HepG2 (cell line): ENCODE data around the gene ATRX. TPM values are rescaled to one million over a fixed set of nuclear protein-coding genes. Genes with fewer than 3 reads are reported as not detected.
A peak's percentile ranks its signal among the peaks of the same experiment; 100 is the strongest.

Source experiments
- ATAC-seq: fragments of 200-7000 bp; cut with Tn5 transposase; 3 replicates; pipeline ENCODE4 v1.9.1; 2020; ENCODE audit warnings: mild to moderate bottlenecking, moderate library complexity
- BruUV-seq: library from RNA; stranded (reverse); fragments of 400-500 nt; replicated peaks from 2 replicates; lab custom pipeline; 2021; lab: Mats Ljungman, UMichigan
- CTCF ChIA-PET: fragments of 300-600 bp; formaldehyde crosslinking; extraction: SDS; loops from one replicate; lab custom pipeline; 2021; ENCODE audit warnings: low total read pairs, inconsistent platforms, low intra/inter-chr PET ratio; lab: Yijun Ruan, JAX
- POLR2A ChIA-PET: fragments of 350-600 bp; sonication (Branson Sonifier 250); formaldehyde crosslinking; loops from one replicate; lab custom pipeline; 2020; ENCODE audit warnings: antibody characterized with exemption, inconsistent platforms; lab: Yijun Ruan, JAX
- DNase-seq: peaks from one replicate; pipeline ENCODE4 v3.0.0-alpha.2; 2015; ENCODE audit warnings: low spot score
- FAIRE-seq: peaks from 3 replicates; lab custom pipeline; 2011; peaks lifted over from hg19 to GRCh38; lab: Jason Lieb, UNC
- H2AFZ ChIP-seq: one replicate; pipeline ENCODE4 v1.6.1; 2011; ENCODE audit warnings: low read length, inconsistent platforms
- H3K27ac ChIP-seq: fragments of 300-600 bp; 3 replicates; pipeline ENCODE4 v1.8.0; 2011; ENCODE audit warnings: mixed run types, mild to moderate bottlenecking, mixed read lengths, low read length, inconsistent platforms; ENCODE audit not compliant: insufficient read depth; ENCODE audit errors: extremely low read length
- H3K27me3 ChIP-seq, 2 experiments: fragments of 200-600 bp in 1 of 2; 2 replicates in 1 of 2; 3 replicates in 1 of 2; pipeline versions ENCODE4 v1.6.0 to v1.8.0; 2011; ENCODE audit warnings: low read length in 2 of 2, mild to moderate bottlenecking in 2 of 2, moderate library complexity in 2 of 2, inconsistent platforms in 1 of 2; ENCODE audit not compliant: insufficient read depth in 2 of 2, control insufficient read depth in 1 of 2
- H3K36me3 ChIP-seq, 2 experiments: fragments of 200-600 bp in 1 of 2; replicated peaks in 1 of 2; 2 replicates in 1 of 2; 3 replicates in 1 of 2; pipeline versions ENCODE4 v1.5.1 to v1.8.0; 2011; ENCODE audit warnings: low read length in 2 of 2, inconsistent platforms in 1 of 2; ENCODE audit not compliant: insufficient read depth in 2 of 2, control insufficient read depth in 1 of 2
- H3K4me1 ChIP-seq: 2 replicates; pipeline ENCODE4 v1.5.1; 2012; ENCODE audit warnings: low read length, inconsistent platforms; ENCODE audit not compliant: insufficient read depth
- H3K4me2 ChIP-seq: 2 replicates; pipeline ENCODE4 v1.6.0; 2011; ENCODE audit warnings: low read depth, low read length, inconsistent platforms
- H3K4me3 ChIP-seq, 3 experiments: fragments of 200-600 bp in 1 of 3; sonication (generic), shearing (Covaris generic) in 1 of 3; replicated peaks in 1 of 3; 2 replicates each; pipeline ENCODE4 v1.5.1; 2011 to 2016; ENCODE audit warnings: low read length in 3 of 3, inconsistent platforms in 2 of 3, low read depth in 2 of 3, mild to moderate bottlenecking in 2 of 3, control low read depth in 1 of 3, mixed read lengths in 1 of 3; ENCODE audit not compliant: insufficient read depth in 1 of 3
- H3K79me2 ChIP-seq: one replicate; pipeline ENCODE4 v1.6.1; 2011; ENCODE audit warnings: low read length, inconsistent platforms; ENCODE audit not compliant: insufficient read depth
- H3K9ac ChIP-seq: 2 replicates; pipeline ENCODE4 v1.6.0; 2011; ENCODE audit warnings: mild to moderate bottlenecking, low read depth, low read length, inconsistent platforms; ENCODE audit not compliant: insufficient read depth
- H3K9me3 ChIP-seq: 2 replicates; pipeline ENCODE4 v1.5.1; 2012; ENCODE audit warnings: mild to moderate bottlenecking, low read length
- H4K20me1 ChIP-seq: 2 replicates; pipeline ENCODE4 v1.6.0; 2011; ENCODE audit warnings: inconsistent platforms, mild to moderate bottlenecking, low read length, moderate library complexity; ENCODE audit not compliant: insufficient read depth
- ELF3 ChIP-seq: IDR thresholded peaks from 2 replicates; pipeline ENCODE4 v1.6.1; 2016; ENCODE audit warnings: missing genetic modification reagents, missing compliant biosample characterization
- NRL ChIP-seq: sonication (generic); formaldehyde crosslinking; IDR thresholded peaks from 2 replicates; pipeline ENCODE4 v1.5.0; 2020; ENCODE audit warnings: missing genetic modification reagents, mild to moderate bottlenecking, moderate library complexity, borderline replicate concordance
- SSRP1 ChIP-seq: IDR thresholded peaks from 2 replicates; pipeline ENCODE4 v1.6.1; 2016; ENCODE audit warnings: control low read depth
- ZBTB40 ChIP-seq, 2 experiments: fragments of 450-650 bp in 1 of 2; sonication (generic) in 1 of 2; formaldehyde crosslinking in 1 of 2; IDR thresholded peaks; 2 replicates each; pipeline versions ENCODE4 v1.6.1 to v1.8.0; 2016 to 2022; ENCODE audit warnings: antibody characterized with exemption in 1 of 2, mild to moderate bottlenecking in 1 of 2, missing genetic modification reagents in 1 of 2
- WGBS: methylation state at CpG from one replicate; pipeline ENCODE4 v1.1.6; 2017; ENCODE audit warnings: low lambda C conversion rate; 5-methylcytosine and 5-hydroxymethylcytosine counted together
- in situ Hi-C: cut with HindIII; loops from 2 replicates; pipeline ENCODE4 v1.10.0; 2017; ENCODE audit warnings: low pct_unique_long_range_greater_than_20kb; ENCODE audit not compliant: extremely low pct_ligation_motif_present
- intact Hi-C: fragments of 100-400 bp; cut with micrococcal nuclease; formaldehyde crosslinking; loops from one replicate; pipeline ENCODE4 v1.10.0; 2022; ENCODE audit not compliant: unreplicated experiment
- polyA plus RNA-seq, 8 experiments: library from polyadenylated mRNA; depleted of rRNA in 3 of 8; stranded (reverse) in 7 of 8; unstranded in 1 of 8; fragments of >200 nt; fragmentation: Illumina TruSeq in 4 of 8; extraction: Trizol in 4 of 8; gene quantifications; 2 replicates each; pipeline versions ENCODE4 v1.2.1 to v1.2.3, GENCODE V29; 2011 to 2016; ENCODE audit warnings: low read depth in 4 of 8, missing spikeins in 1 of 8, mixed read lengths in 1 of 8; ENCODE audit not compliant: insufficient read depth in 1 of 8
- total RNA-seq, 5 experiments: library from RNA; depleted of rRNA; stranded (reverse); fragments of >200 nt; fragmentation: Illumina TruSeq; extraction: Trizol; gene quantifications; 2 replicates each; pipeline ENCODE4 v1.2.3, GENCODE V29; 2016; ENCODE audit warnings: low read depth in 1 of 5
- TF ChIP-seq, protein P1 (sequence below): sonication (generic); formaldehyde crosslinking; conservative IDR thresholded peaks from 2 replicates; pipeline ENCODE4 v1.4.0; 2020; ENCODE audit warnings: missing genetic modification reagents

ATRX gene
- total and polyA plus RNA-seq, 2 of the 13 experiments (the other 11 are each of a cell fraction or from before 2014, with no cell fraction given) = 26.1 to 44.5 TPM

DNA sequence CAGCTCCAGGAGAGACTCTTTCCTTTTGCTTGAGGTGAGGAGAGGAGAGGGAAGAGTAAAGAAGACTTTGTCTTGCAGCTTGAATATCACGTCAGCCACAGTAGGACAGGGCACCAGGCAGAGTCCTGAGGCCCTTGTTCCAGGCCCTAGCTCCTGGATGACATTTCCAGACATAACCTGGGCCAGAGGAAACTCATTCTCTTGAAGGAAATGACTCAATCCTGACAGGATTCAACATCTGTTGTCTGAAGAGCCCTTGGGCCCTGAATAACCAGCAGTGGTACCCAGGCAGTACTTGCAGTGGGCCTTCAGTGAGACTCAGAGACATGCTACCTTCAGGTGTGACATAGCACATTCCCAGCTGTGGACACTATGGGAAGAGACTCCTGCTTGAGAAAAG lies 276.0 kb downstream of the ATRX start (continued):
- TF ChIP-seq ZBTB40 (IDR thresholded peaks at IDR 0.05) (no peak), ZBTB40 (CRISPR knock-in tag; IDR thresholded peaks at IDR 0.05) (no peak)
- TF ChIP-seq, all 625 proteins: peak for 0

DNA sequence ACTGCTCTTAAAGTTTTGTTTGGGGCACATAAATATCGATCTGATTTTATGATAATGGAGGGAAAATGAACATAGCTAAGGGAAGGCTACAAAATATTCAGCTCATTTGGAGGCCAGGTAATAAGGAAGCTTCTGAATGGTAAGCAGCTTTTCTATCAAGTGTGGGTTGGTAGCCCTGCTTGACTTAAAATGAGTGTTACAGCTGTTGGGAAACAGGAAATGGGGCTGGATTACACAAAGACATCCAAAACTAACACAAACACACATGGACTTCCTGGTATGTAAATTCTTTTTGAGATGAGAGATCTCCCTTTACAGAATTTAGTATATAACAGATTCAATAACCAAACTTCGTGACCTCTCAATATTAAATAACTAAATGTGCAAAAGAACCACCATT lies 280.8 kb downstream of the ATRX start:
- Histone ChIP-seq H3K79me2 (no peaks in the 10 kb centered on the region), H2AFZ (no peak overlapping the region), H3K4me1 (no peaks in the 10 kb centered on the region), H3K9ac (no peak overlapping the region), H3K27me3 (no peaks in the 10 kb centered on the region), H3K4me3 (no peak overlapping the region), H3K27ac (no peak overlapping the region), H3K4me2 (no peak overlapping the region), H3K36me3 (no peaks in the 10 kb centered on the region; a peak in 1 of 5 replicates)
- peak; percentile 3 for DNase-seq
- 93% methylated on average over 2 of the region's 2 CpGs for WGBS
- POLR2A ChIA-PET = no interaction called here
- ATAC-seq = no peak
- FAIRE-seq = no peak
- CTCF ChIA-PET = no interaction called here
- intact Hi-C loops = no loop called here
- no TSS peak for BruUV-seq
- TF ChIP-seq SSRP1 (CRISPR knock-in tag) (no peak), NRL (CRISPR knock-in tag) (no peak), ELF3 (CRISPR knock-in tag) (0 out of 2 replicates have a peak, but pooled peaks have one; percentile 32)
- TF ChIP-seq, protein P1, sequence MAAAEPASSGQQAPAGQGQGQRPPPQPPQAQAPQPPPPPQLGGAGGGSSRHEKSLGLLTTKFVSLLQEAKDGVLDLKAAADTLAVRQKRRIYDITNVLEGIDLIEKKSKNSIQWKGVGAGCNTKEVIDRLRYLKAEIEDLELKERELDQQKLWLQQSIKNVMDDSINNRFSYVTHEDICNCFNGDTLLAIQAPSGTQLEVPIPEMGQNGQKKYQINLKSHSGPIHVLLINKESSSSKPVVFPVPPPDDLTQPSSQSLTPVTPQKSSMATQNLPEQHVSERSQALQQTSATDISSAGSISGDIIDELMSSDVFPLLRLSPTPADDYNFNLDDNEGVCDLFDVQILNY (CRISPR knock-in tag) = no peak
- TF ChIP-seq, all 625 proteins: peak for 1
- H3K9me3 ChIP-seq = no peaks in the 10 kb centered on the region
- in situ Hi-C loops = no loop called here
- H4K20me1 ChIP-seq = no peaks in the 10 kb centered on the region
